ENCODE data around the gene ARHGAP33. TPM values are rescaled to one million over a fixed set of nuclear protein-coding genes. Genes with fewer than 3 reads are reported as not detected.

The ARHGAP33 gene
- total and polyA plus RNA-seq, 2 of the 8 experiments (the other 6 are each of a cell fraction or from before 2014, with no cell fraction given), result 6.5 to 25.2 TPM

DNA sequence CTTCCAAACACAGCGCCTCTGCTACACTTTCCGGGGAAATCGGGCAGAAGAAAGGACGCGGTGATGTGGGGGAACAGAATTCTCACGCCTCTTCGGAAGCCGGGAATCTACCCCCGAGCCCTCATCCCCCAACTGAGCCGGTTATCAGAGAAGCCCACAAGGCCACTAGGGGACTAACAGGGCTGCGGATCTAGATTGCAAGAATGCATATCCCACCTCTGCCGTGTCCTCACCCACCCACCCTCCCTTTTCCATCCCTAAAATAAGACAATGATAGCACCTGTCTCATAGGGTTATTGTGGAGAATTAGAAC, 34.2 kb upstream of the ARHGAP33 start:
- Histone ChIP-seq H2AK5ac (ENCODE audit: low read depth, low read length) (no peak overlapping the region), H4K8ac (ENCODE audit: extremely low read depth, insufficient read depth, low read length) (no peak overlapping the region), H3K56ac (replicated peaks; ENCODE audit: insufficient read length, low read depth, low read length) (peak overlapping the region; percentile 44), H3K36me3 (ENCODE audit: control insufficient read depth in 2 of 4, insufficient read depth in 4 of 4, low read length in 3 of 4) (peaks cover 8 to 18% (median 13%) of the 10 kb centered on the region in 4 experiments; a peak in 5 of 8 replicates), H2BK20ac (ENCODE audit: low read length) (no peak overlapping the region), H3K79me2 (ENCODE audit: control insufficient read depth in 1 of 2, insufficient read depth in 2 of 2, low read length in 2 of 2) (peaks cover 0 to 2% of the 10 kb centered on the region in 2 experiments; a peak in 1 of 4 replicates), H2BK12ac (ENCODE audit: low read depth, low read length) (no peak overlapping the region), H3K27ac (ENCODE audit: low read depth, low read length) (peak overlapping the region; percentile 69; the same call in 1 of the 2 replicates), H3K4me1 (replicated peaks in 1 of 4; ENCODE audit: control insufficient read depth in 3 of 4, insufficient read depth in 4 of 4, low read length in 3 of 4) (peaks cover 0 to 6% (median 3%) of the 10 kb centered on the region in 4 experiments; a peak in 3 of 7 replicates), H4K91ac (replicated peaks; ENCODE audit: insufficient read length, low read length) (no peak overlapping the region), H3K14ac (ENCODE audit: insufficient read length) (no peak overlapping the region), H4K20me1 (replicated peaks in 1 of 2; ENCODE audit: control insufficient read depth in 1 of 2, insufficient read depth in 2 of 2, low read length in 2 of 2) (peaks cover 0 to 9% of the 10 kb centered on the region in 2 experiments), H3K9me3 (ENCODE audit: insufficient read depth in 2 of 2, low read depth in 1 of 2, low read length in 1 of 2) (no peaks in the 10 kb centered on the region), H3K9ac (replicated peaks in 1 of 4; ENCODE audit: extremely low read depth in 1 of 4, low read depth in 3 of 4, low read length in 3 of 4) (peak overlapping the region in 2 of 4 experiments; percentile 51 to 64; a peak in 4 of 7 replicates), H3K79me1 (ENCODE audit: low read depth, low read length) (no peaks in the 10 kb centered on the region; the same call in none of the 2 replicates), H3K18ac (ENCODE audit: extremely low read depth, low read length) (peak overlapping the region; percentile 83), H3K4me2 (ENCODE audit: insufficient read depth in 1 of 2, low read depth in 2 of 2, low read length in 2 of 2) (peak overlapping the region; percentile 70 to 78), H2AFZ (ENCODE audit: low read length) (no peak overlapping the region), H2BK120ac (replicated peaks; ENCODE audit: low read depth, low read length) (no peak overlapping the region), H2BK15ac (ENCODE audit: low read length) (no peak overlapping the region), H3K4ac (replicated peaks; ENCODE audit: insufficient read length, low read depth, low read length) (peak overlapping the region; percentile 69), H2BK5ac (ENCODE audit: low read depth, low read length) (no peak overlapping the region), H3K4me3 (ENCODE audit: extremely low read depth in 1 of 4, insufficient read depth in 2 of 4, low read depth in 3 of 4, low read length in 4 of 4) (peak overlapping the region; percentile 36 to 86 (median 77)), H3K23me2 (ENCODE audit: low read depth, low read length) (peaks cover 17% of the 10 kb centered on the region; the same call in 1 of the 2 replicates), H4K5ac (ENCODE audit: insufficient read length, low read depth, low read length) (peak overlapping the region; percentile 81), H3K23ac (ENCODE audit: insufficient read length) (no peak overlapping the region), H3K27me3 (replicated peaks in 1 of 4; ENCODE audit: control insufficient read depth in 3 of 4, extremely low read depth in 1 of 4, insufficient read depth in 3 of 4, low read length in 3 of 4) (no peaks in the 10 kb centered on the region)
- FAIRE-seq, result no peak
- ChIA-PET POLR2A (ENCODE audit: partially characterized antibody) (interaction anchor here (0.8 to 7.6 kb wide), 16 partner anchors 10 to 246 kb away, joined by 3 to 54 read pairs (median 4); partner anchors contain the start of genes APLP1 and HSPB6), CTCF (ENCODE audit: partially characterized antibody) (interaction anchor here (0.9 to 8.9 kb wide), 10 partner anchors 9 to 137 kb away, joined by 3 to 80 read pairs (median 4); no protein-coding TSS in a partner anchor)
- 1% methylated on average over 12 of the region's 12 CpGs; no CpG with 5 or more reads in 1 of the 2 experiments for WGBS, 2 experiments (ENCODE audit: extremely low coverage in 1 of 2, insufficient coverage in 1 of 2, insufficient read length in 1 of 2, insufficient replicate concordance in 2 of 2, low coverage in 1 of 2, low lambda C conversion rate in 2 of 2, missing lambda C conversion rate in 1 of 2)
- DNase-seq (ENCODE audit: low read depth in 1 of 2, low spot score in 2 of 2), result no peak
- no peak for TF ChIP-seq CHD1 (IDR thresholded peaks at IDR 0.05; ENCODE audit: low read depth, low read length)
- TF ChIP-seq KDM1A (IDR thresholded peaks at IDR 0.05; ENCODE audit: borderline replicate concordance, low read length), result 0 out of 2 replicates have a peak, but pooled peaks have one; percentile 5
- TF ChIP-seq ZNF274 (IDR thresholded peaks at IDR 0.05; ENCODE audit: borderline replicate concordance, extremely low read depth, low read length), result no peak
- TF ChIP-seq ASH2L (IDR thresholded peaks at IDR 0.05; ENCODE audit: low read length), result peak; percentile 5
